ENCODE measurements around the gene OPCML. TPM values are rescaled to one million over a fixed set of nuclear protein-coding genes. Genes with fewer than 3 reads are reported as not detected.

Gene OPCML
- polyA plus RNA-seq, 1 donor from 2014 or later: 11.6 TPM

GRCh38 chr11:133072858-133073582 lies 459.3 kb downstream of the OPCML start:
- Histone ChIP-seq H3K9me3 (ENCODE audit: low read length) (no peaks in the 10 kb centered on the region), H3K36me3 (ENCODE audit: insufficient read depth, low read length) (no peaks in the 10 kb centered on the region), H3K27ac (ENCODE audit: low read length) (no peak overlapping the region), H3K4me3 (ENCODE audit: low read length) (no peak overlapping the region), H3K9ac (ENCODE audit: low read length) (no peak overlapping the region), H3F3A (ENCODE audit: insufficient read depth, low read length, poor library complexity, severe bottlenecking) (no peaks in the 10 kb centered on the region), H3K27me3 (ENCODE audit: insufficient read depth, low read depth, low read length) (no peaks in the 10 kb centered on the region), H3K4me2 (ENCODE audit: low read length) (no peak overlapping the region), H3K9me2 (ENCODE audit: insufficient read depth, low read length) (no peaks in the 10 kb centered on the region), H3K79me2 (replicated peaks; ENCODE audit: insufficient read depth, low read length) (no peaks in the 10 kb centered on the region), H4K20me1 (ENCODE audit: insufficient read depth) (no peaks in the 10 kb centered on the region), H2AFZ (ENCODE audit: low read depth, low read length) (no peak overlapping the region)
- TF ChIP-seq EP300 (conservative IDR thresholded peaks at IDR 0.05; ENCODE audit: poor library complexity, severe bottlenecking) (no peak), EZH2 (IDR thresholded peaks at IDR 0.05; ENCODE audit: borderline replicate concordance, insufficient read depth, low read length, poor library complexity, severe bottlenecking) (no peak), POLR2AphosphoS5 (IDR thresholded peaks at IDR 0.05) (no peak), RAD21 (conservative IDR thresholded peaks at IDR 0.05) (no peak), MXI1 (conservative IDR thresholded peaks at IDR 0.05; ENCODE audit: poor library complexity, severe bottlenecking) (no peak), TAF1 (IDR thresholded peaks at IDR 0.05; ENCODE audit: low read depth) (no peak)

GRCh38 chr11:133072378-133072777 lies 459.9 kb downstream of the OPCML start:
- Histone ChIP-seq H3K27ac (ENCODE audit: low read length) (no peak overlapping the region), H3K9ac (ENCODE audit: low read length) (no peak overlapping the region), H3K9me2 (ENCODE audit: insufficient read depth, low read length) (no peaks in the 10 kb centered on the region), H3K79me2 (replicated peaks; ENCODE audit: insufficient read depth, low read length) (no peaks in the 10 kb centered on the region), H3K4me2 (ENCODE audit: low read length) (no peak overlapping the region), H3F3A (ENCODE audit: insufficient read depth, low read length, poor library complexity, severe bottlenecking) (no peaks in the 10 kb centered on the region), H3K27me3 (ENCODE audit: insufficient read depth, low read depth, low read length) (no peaks in the 10 kb centered on the region), H2AFZ (ENCODE audit: low read depth, low read length) (no peak overlapping the region), H3K36me3 (ENCODE audit: insufficient read depth, low read length) (no peaks in the 10 kb centered on the region), H3K9me3 (ENCODE audit: low read length) (no peaks in the 10 kb centered on the region), H3K4me3 (ENCODE audit: low read length) (no peak overlapping the region), H4K20me1 (ENCODE audit: insufficient read depth) (no peaks in the 10 kb centered on the region)
- no peak for TF ChIP-seq EP300 (conservative IDR thresholded peaks at IDR 0.05; ENCODE audit: poor library complexity, severe bottlenecking)
- no peak for TF ChIP-seq EZH2 (IDR thresholded peaks at IDR 0.05; ENCODE audit: borderline replicate concordance, insufficient read depth, low read length, poor library complexity, severe bottlenecking)
- TF ChIP-seq RAD21 (conservative IDR thresholded peaks at IDR 0.05): no peak
- no peak for TF ChIP-seq MXI1 (conservative IDR thresholded peaks at IDR 0.05; ENCODE audit: poor library complexity, severe bottlenecking)
- TF ChIP-seq POLR2AphosphoS5 (IDR thresholded peaks at IDR 0.05): no peak
- no peak for TF ChIP-seq REST (IDR thresholded peaks at IDR 0.05; ENCODE audit: borderline replicate concordance)
- TF ChIP-seq TAF1 (IDR thresholded peaks at IDR 0.05; ENCODE audit: low read depth): no peak

- Histone ChIP-seq H3K9me3 (ENCODE audit: low read length) (no peaks in the 10 kb centered on the region), H3K9ac (ENCODE audit: low read length) (no peak overlapping the region), H3K79me2 (replicated peaks; ENCODE audit: insufficient read depth, low read length) (no peaks in the 10 kb centered on the region), H3F3A (ENCODE audit: insufficient read depth, low read length, poor library complexity, severe bottlenecking) (no peaks in the 10 kb centered on the region), H3K9me2 (ENCODE audit: insufficient read depth, low read length) (no peaks in the 10 kb centered on the region), H2AFZ (ENCODE audit: low read depth, low read length) (no peak overlapping the region), H3K4me2 (ENCODE audit: low read length) (no peak overlapping the region), H4K20me1 (ENCODE audit: insufficient read depth) (no peaks in the 10 kb centered on the region), H3K27me3 (ENCODE audit: insufficient read depth, low read depth, low read length) (no peaks in the 10 kb centered on the region), H3K4me3 (ENCODE audit: low read length) (no peak overlapping the region), H3K27ac (ENCODE audit: low read length) (no peak overlapping the region), H3K36me3 (ENCODE audit: insufficient read depth, low read length) (no peaks in the 10 kb centered on the region)
- TF ChIP-seq POLR2AphosphoS5 (IDR thresholded peaks at IDR 0.05) (no peak), TAF1 (IDR thresholded peaks at IDR 0.05; ENCODE audit: low read depth) (no peak), EP300 (conservative IDR thresholded peaks at IDR 0.05; ENCODE audit: poor library complexity, severe bottlenecking) (no peak), EZH2 (IDR thresholded peaks at IDR 0.05; ENCODE audit: borderline replicate concordance, insufficient read depth, low read length, poor library complexity, severe bottlenecking) (no peak), SMC3 (conservative IDR thresholded peaks at IDR 0.05; ENCODE audit: poor library complexity) (no peak), RAD21 (conservative IDR thresholded peaks at IDR 0.05) (no peak), CTCF (IDR thresholded peaks at IDR 0.05; ENCODE audit: poor library complexity, severe bottlenecking) (no peak), REST (IDR thresholded peaks at IDR 0.05; ENCODE audit: borderline replicate concordance) (no peak), MXI1 (conservative IDR thresholded peaks at IDR 0.05; ENCODE audit: poor library complexity, severe bottlenecking) (no peak)
Observed at GRCh38 chr11:133070791-133071190, 461.5 kb downstream of the OPCML start.
